Measurements from ENCODE around the gene PRG3.

- TF ChIP-seq CTCF (conservative IDR thresholded peaks at IDR 0.05; ENCODE audit: low read depth, low read length) (no peak), FOS (IDR thresholded peaks at IDR 0.05; ENCODE audit: low read depth, low read length) (no peak), RCOR1 (IDR thresholded peaks at IDR 0.05; ENCODE audit: insufficient replicate concordance, low read length) (no peak), POLR2A (IDR thresholded peaks at IDR 0.05; ENCODE audit: low read depth, low read length) (no peak), RFX5 (IDR thresholded peaks at IDR 0.05; ENCODE audit: low read depth, low read length) (no peak), RAD21 (IDR thresholded peaks at IDR 0.05; ENCODE audit: low read length) (no peak), CEBPB (IDR thresholded peaks at IDR 0.05; ENCODE audit: low read depth, low read length) (no peak), MXI1 (IDR thresholded peaks at IDR 0.05; ENCODE audit: borderline replicate concordance, low read depth, low read length) (no peak), MAFK (IDR thresholded peaks at IDR 0.05; ENCODE audit: low read depth, low read length) (no peak), USF2 (IDR thresholded peaks at IDR 0.05; ENCODE audit: low read depth, low read length) (no peak), ELK1 (IDR thresholded peaks at IDR 0.05; ENCODE audit: borderline replicate concordance, low read depth, low read length) (no peak), SMC3 (IDR thresholded peaks at IDR 0.05; ENCODE audit: low read depth, low read length) (no peak)
Observed at GRCh38 chr11:57394203-57394965, 13.4 kb upstream of the PRG3 start.

All from IMR-90 (cell line).